ENCODE measurements around the gene TAGLN3. TPM values are rescaled to one million over a fixed set of nuclear protein-coding genes. Genes with fewer than 3 reads are reported as not detected.

TAGLN3 gene
- total RNA-seq, 3 donors from 2014 or later, result not detected

DNA sequence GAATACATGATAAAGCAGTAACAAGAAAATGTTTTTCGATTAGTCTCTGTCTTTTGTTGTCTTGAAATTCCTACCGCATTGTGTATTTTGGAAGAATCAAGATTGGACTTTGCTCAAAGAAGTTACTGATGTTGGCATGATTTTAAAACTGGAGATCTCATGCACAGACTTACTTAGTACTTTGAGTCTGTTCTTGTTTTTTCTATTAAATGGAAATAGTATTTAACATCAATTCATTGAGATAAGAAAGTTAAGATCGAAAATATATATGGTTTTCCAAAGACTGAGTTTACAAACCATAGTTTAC is 17.3 kb upstream of the TAGLN3 start:
- TF ChIP-seq, protein P1, sequence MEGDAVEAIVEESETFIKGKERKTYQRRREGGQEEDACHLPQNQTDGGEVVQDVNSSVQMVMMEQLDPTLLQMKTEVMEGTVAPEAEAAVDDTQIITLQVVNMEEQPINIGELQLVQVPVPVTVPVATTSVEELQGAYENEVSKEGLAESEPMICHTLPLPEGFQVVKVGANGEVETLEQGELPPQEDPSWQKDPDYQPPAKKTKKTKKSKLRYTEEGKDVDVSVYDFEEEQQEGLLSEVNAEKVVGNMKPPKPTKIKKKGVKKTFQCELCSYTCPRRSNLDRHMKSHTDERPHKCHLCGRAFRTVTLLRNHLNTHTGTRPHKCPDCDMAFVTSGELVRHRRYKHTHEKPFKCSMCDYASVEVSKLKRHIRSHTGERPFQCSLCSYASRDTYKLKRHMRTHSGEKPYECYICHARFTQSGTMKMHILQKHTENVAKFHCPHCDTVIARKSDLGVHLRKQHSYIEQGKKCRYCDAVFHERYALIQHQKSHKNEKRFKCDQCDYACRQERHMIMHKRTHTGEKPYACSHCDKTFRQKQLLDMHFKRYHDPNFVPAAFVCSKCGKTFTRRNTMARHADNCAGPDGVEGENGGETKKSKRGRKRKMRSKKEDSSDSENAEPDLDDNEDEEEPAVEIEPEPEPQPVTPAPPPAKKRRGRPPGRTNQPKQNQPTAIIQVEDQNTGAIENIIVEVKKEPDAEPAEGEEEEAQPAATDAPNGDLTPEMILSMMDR (IDR thresholded peaks at IDR 0.05), result no peak
- TF ChIP-seq POLR2AphosphoS5 (IDR thresholded peaks at IDR 0.05) (no peak), POLR2A (IDR thresholded peaks at IDR 0.05) (no peak)
- no peaks in the 10 kb centered on the region for H3K9me3 ChIP-seq
- H3K4me3 ChIP-seq, result no peak overlapping the region
- H3K36me3 ChIP-seq, result no peaks in the 10 kb centered on the region
- H3K27me3 ChIP-seq, result no peaks in the 10 kb centered on the region
- DNase-seq (ENCODE audit: low spot score in 2 of 2), result no peak
- no peak overlapping the region for H3K27ac ChIP-seq
- H3K4me1 ChIP-seq, result peaks cover 0 to 13% of the 10 kb centered on the region in 2 donors
- intact Hi-C loops (cut with DNase I; ENCODE audit: low total_unique reads), result no loop called here

DNA sequence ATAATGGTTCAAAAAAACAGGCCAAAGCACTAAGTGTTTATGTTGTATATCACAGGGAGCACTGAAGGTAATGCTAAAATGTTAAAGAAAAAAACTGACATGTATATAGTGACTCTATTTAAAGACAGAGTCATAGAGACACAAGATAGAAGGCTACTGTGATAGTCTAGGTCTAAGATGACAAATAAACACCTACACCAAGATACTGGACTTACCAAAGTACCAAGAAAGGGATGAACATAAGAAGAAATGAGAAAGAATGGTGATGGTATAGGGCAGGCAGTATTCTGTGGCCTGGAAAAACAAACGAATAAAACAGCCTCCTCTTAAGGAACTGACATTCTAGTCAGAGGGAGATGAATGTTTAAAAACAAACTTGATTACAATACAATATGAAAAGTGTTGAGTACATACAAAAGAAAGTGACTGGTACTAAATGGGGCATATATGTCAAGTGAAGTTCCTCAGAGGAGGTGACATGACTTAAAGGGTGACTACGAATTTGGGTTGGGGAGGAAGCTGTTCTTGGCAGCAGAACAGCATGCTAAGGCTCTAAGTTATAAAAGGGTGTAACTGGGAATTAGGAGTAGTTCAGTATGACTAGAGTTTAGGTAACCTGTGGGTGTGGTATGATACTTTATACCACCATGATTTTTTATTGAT is 14.0 kb upstream of the TAGLN3 start:
- TF ChIP-seq POLR2A (IDR thresholded peaks at IDR 0.05) (no peak), POLR2AphosphoS5 (IDR thresholded peaks at IDR 0.05) (no peak)
- TF ChIP-seq, protein P1 (IDR thresholded peaks at IDR 0.05), result no peak
- Histone ChIP-seq H3K4me3 (no peak overlapping the region), H3K36me3 (no peaks in the 10 kb centered on the region), H3K27me3 (no peaks in the 10 kb centered on the region), H3K27ac (no peak overlapping the region), H3K4me1 (peaks cover 0 to 12% of the 10 kb centered on the region in 2 donors), H3K9me3 (no peaks in the 10 kb centered on the region)
- no peak for DNase-seq (ENCODE audit: low spot score in 2 of 2)
- intact Hi-C loops (cut with DNase I; ENCODE audit: low total_unique reads), result no loop called here

DNA sequence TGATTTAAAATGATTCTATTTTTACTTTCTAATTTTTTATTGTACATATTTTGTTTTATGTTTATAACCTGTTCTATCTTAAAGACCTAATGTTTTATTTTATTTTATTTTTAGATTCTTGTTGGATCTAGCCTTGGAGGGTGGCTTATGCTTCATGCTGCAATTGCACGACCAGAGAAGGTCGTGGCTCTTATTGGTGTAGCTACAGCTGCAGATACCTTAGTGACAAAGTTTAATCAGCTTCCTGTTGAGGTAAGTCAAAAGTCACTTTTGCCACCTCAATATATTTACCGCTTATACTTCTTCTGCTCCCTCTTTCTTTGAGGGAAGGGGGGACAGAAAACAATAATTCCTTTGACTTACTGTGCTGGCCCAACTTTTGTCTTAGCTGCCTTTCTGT is 11.9 kb upstream of the TAGLN3 start:
- Histone ChIP-seq H3K27me3 (no peaks in the 10 kb centered on the region), H3K4me1 (no peaks in the 10 kb centered on the region), H3K4me3 (no peak overlapping the region), H3K9me3 (no peaks in the 10 kb centered on the region), H3K36me3 (no peaks in the 10 kb centered on the region), H3K27ac (no peak overlapping the region)
- intact Hi-C loops (cut with DNase I; ENCODE audit: low total_unique reads), result no loop called here
- TF ChIP-seq POLR2A (IDR thresholded peaks at IDR 0.05) (no peak), POLR2AphosphoS5 (IDR thresholded peaks at IDR 0.05) (no peak)
- TF ChIP-seq, protein P1 (IDR thresholded peaks at IDR 0.05), result no peak
- no peak for DNase-seq (ENCODE audit: low spot score in 2 of 2)

DNA sequence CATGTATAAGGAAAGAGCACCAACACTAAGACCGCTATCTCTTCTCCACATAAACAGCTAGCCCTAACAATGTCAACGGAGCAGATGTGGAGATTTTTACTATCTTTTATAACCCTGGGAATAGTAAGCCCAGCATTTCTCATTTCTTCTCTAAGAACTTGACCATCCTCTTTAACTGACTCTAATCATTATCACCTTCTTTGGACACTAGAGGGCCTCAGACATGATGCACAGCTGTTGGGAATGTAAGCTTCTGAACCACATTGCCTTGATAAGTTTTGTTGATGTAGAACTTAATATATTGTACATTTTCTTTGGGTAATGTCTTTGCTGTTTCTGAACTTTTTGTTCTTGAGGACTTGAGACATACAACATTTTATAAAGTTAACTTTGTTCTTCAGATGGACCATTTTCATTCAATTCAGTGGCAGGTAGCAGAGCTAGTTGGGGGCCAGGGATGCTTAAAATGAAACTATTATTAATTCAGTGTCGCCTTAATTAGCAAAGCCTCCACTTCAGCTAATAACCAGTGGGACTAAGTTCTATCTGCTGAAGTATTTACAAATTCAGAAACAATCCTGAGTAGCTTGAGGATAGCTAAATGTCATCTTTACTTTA is 9.6 kb upstream of the TAGLN3 start:
- intact Hi-C loops (cut with DNase I; ENCODE audit: low total_unique reads), result no loop called here
- TF ChIP-seq POLR2AphosphoS5 (IDR thresholded peaks at IDR 0.05), result no peak
- TF ChIP-seq, protein P1 (IDR thresholded peaks at IDR 0.05), result peak; percentile 11 to 56 (median 50)
- TF ChIP-seq POLR2A (IDR thresholded peaks at IDR 0.05), result no peak
- H3K27me3 ChIP-seq, result no peaks in the 10 kb centered on the region
- no peak overlapping the region for H3K4me3 ChIP-seq
- no peaks in the 10 kb centered on the region for H3K36me3 ChIP-seq
- DNase-seq (ENCODE audit: low spot score in 2 of 2), result no peak
- H3K4me1 ChIP-seq, result no peaks in the 10 kb centered on the region
- H3K9me3 ChIP-seq, result no peaks in the 10 kb centered on the region
- H3K27ac ChIP-seq, result no peak overlapping the region

GRCh38 chr3:111993038-111993437 is 5.7 kb upstream of the TAGLN3 start:
- H3K4me3 ChIP-seq, result no peak overlapping the region
- intact Hi-C loops (cut with DNase I; ENCODE audit: low total_unique reads), result no loop called here

More at GRCh38 chr3:111993038-111993437, 5.7 kb upstream of the TAGLN3 start:
- no peaks in the 10 kb centered on the region for H3K9me3 ChIP-seq
- H3K4me1 ChIP-seq, result no peaks in the 10 kb centered on the region
- no peak overlapping the region for H3K27ac ChIP-seq
- DNase-seq (ENCODE audit: low spot score in 2 of 2), result no peak
- no peaks in the 10 kb centered on the region for H3K27me3 ChIP-seq
- no peaks in the 10 kb centered on the region for H3K36me3 ChIP-seq
- TF ChIP-seq, protein P1 (IDR thresholded peaks at IDR 0.05), result no peak
- TF ChIP-seq POLR2AphosphoS5 (IDR thresholded peaks at IDR 0.05) (no peak), POLR2A (IDR thresholded peaks at IDR 0.05) (no peak)
